Ovary (tissue), 3 donors: ENCODE results near the gene ITGB3BP.

Experiments
- POLR2A ChIP-seq: fragments of 450-650 bp; IDR thresholded peaks from one replicate; pipeline ENCODE4 v1.6.1; 2017; ENCODE audit warnings: antibody characterized with exemption, mild to moderate bottlenecking, moderate library complexity
- TF ChIP-seq, protein P1 (sequence below), 3 donors: fragments of 450-650 bp in 2 of 3; fragments of 200-600 bp in 1 of 3; IDR thresholded peaks; one replicate each; pipeline versions ENCODE4 v1.5.1 to v1.8.0; 2016 to 2022; ENCODE audit warnings: antibody characterized with exemption in 3 of 3, mild to moderate bottlenecking in 1 of 3
- donor health status: DM: no; HTN: no; CAD: no.

- TF ChIP-seq, protein P1, sequence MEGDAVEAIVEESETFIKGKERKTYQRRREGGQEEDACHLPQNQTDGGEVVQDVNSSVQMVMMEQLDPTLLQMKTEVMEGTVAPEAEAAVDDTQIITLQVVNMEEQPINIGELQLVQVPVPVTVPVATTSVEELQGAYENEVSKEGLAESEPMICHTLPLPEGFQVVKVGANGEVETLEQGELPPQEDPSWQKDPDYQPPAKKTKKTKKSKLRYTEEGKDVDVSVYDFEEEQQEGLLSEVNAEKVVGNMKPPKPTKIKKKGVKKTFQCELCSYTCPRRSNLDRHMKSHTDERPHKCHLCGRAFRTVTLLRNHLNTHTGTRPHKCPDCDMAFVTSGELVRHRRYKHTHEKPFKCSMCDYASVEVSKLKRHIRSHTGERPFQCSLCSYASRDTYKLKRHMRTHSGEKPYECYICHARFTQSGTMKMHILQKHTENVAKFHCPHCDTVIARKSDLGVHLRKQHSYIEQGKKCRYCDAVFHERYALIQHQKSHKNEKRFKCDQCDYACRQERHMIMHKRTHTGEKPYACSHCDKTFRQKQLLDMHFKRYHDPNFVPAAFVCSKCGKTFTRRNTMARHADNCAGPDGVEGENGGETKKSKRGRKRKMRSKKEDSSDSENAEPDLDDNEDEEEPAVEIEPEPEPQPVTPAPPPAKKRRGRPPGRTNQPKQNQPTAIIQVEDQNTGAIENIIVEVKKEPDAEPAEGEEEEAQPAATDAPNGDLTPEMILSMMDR (IDR thresholded peaks at IDR 0.05) = no peak
- no peak for TF ChIP-seq POLR2A
Observed at GRCh38 chr1:63487336-63488065, 35.5 kb downstream of the ITGB3BP start.
